Neutrophil (primary cell): Measurements from ENCODE around the gene CDKL2.

Experiments used
- H3K27ac ChIP-seq: fragments of 200-600 bp; sonication (generic); 2 replicates; pipeline ENCODE4 v1.5.1; 2016; ENCODE audit warnings: mild to moderate bottlenecking, moderate library complexity
- H3K27me3 ChIP-seq: fragments of 200-600 bp; sonication (generic); 2 replicates; pipeline ENCODE4 v1.6.0; 2016; ENCODE audit warnings: mild to moderate bottlenecking
- H3K36me3 ChIP-seq: fragments of 200-600 bp; sonication (generic); 2 replicates; pipeline ENCODE4 v1.5.1; 2017
- H3K4me1 ChIP-seq, 2 experiments: fragments of 200-600 bp in 1 of 2; sonication (generic) in 1 of 2; 1 replicate in 1 of 2; 2 replicates in 1 of 2; pipeline versions ENCODE4 v1.5.1 to v1.6.1; 2013 to 2016; ENCODE audit warnings: low read depth in 1 of 2, low read length in 1 of 2, mild to moderate bottlenecking in 1 of 2, moderate library complexity in 1 of 2; ENCODE audit not compliant: control insufficient read depth in 1 of 2, insufficient read depth in 1 of 2
- H3K4me3 ChIP-seq, 2 experiments: fragments of 200-600 bp in 1 of 2; sonication (generic) in 1 of 2; 1 replicate in 1 of 2; 2 replicates in 1 of 2; pipeline ENCODE4 v1.5.1; 2013 to 2016; ENCODE audit warnings: low read depth in 1 of 2, low read length in 1 of 2, mild to moderate bottlenecking in 1 of 2, moderate library complexity in 1 of 2
- H3K9me3 ChIP-seq: fragments of 200-600 bp; sonication (generic); 2 replicates; pipeline ENCODE4 v1.5.1; 2016
- CTCF ChIP-seq: fragments of 200-600 bp; sonication (generic); IDR thresholded peaks from 2 replicates; pipeline ENCODE4 v1.5.1; 2016; ENCODE audit warnings: antibody characterized with exemption

CDKL2 gene

GRCh38 chr4:75605928-75606327 is 24.4 kb downstream of the CDKL2 start:
- no peaks in the 10 kb centered on the region for H3K4me1 ChIP-seq
- no peak overlapping the region for H3K27ac ChIP-seq
- no peaks in the 10 kb centered on the region for H3K27me3 ChIP-seq
- no peaks in the 10 kb centered on the region for H3K9me3 ChIP-seq
- no peak for TF ChIP-seq CTCF
- H3K4me3 ChIP-seq: no peak overlapping the region
- no peaks in the 10 kb centered on the region for H3K36me3 ChIP-seq

GRCh38 chr4:75599647-75600046 is 30.7 kb downstream of the CDKL2 start:
- H3K9me3 ChIP-seq: no peaks in the 10 kb centered on the region
- no peak overlapping the region for H3K4me3 ChIP-seq
- no peak overlapping the region for H3K27ac ChIP-seq
- no peaks in the 10 kb centered on the region for H3K36me3 ChIP-seq
- H3K4me1 ChIP-seq: no peaks in the 10 kb centered on the region
- no peak for TF ChIP-seq CTCF
- no peaks in the 10 kb centered on the region for H3K27me3 ChIP-seq

GRCh38 chr4:75598390-75598789 is 31.9 kb downstream of the CDKL2 start:
- no peak overlapping the region for H3K27ac ChIP-seq
- H3K4me1 ChIP-seq: no peaks in the 10 kb centered on the region
- H3K4me3 ChIP-seq: no peak overlapping the region
- H3K36me3 ChIP-seq: no peaks in the 10 kb centered on the region
- H3K9me3 ChIP-seq: no peaks in the 10 kb centered on the region
- TF ChIP-seq CTCF: no peak
- H3K27me3 ChIP-seq: no peaks in the 10 kb centered on the region

GRCh38 chr4:75596061-75596460 is 34.3 kb downstream of the CDKL2 start:
- Histone ChIP-seq H3K4me1 (no peaks in the 10 kb centered on the region), H3K27ac (no peak overlapping the region), H3K4me3 (no peak overlapping the region), H3K27me3 (no peaks in the 10 kb centered on the region), H3K36me3 (no peaks in the 10 kb centered on the region), H3K9me3 (no peaks in the 10 kb centered on the region)
- no peak for TF ChIP-seq CTCF

- no peak overlapping the region for H3K4me3 ChIP-seq
- no peak for TF ChIP-seq CTCF
- no peak overlapping the region for H3K27ac ChIP-seq
- no peaks in the 10 kb centered on the region for H3K9me3 ChIP-seq
- H3K27me3 ChIP-seq: no peaks in the 10 kb centered on the region
- no peaks in the 10 kb centered on the region for H3K4me1 ChIP-seq
- H3K36me3 ChIP-seq: no peaks in the 10 kb centered on the region
Observed at GRCh38 chr4:75593393-75593792, 36.9 kb downstream of the CDKL2 start.

GRCh38 chr4:75584067-75584466 is 46.3 kb downstream of the CDKL2 start:
- TF ChIP-seq CTCF: no peak
- H3K36me3 ChIP-seq: no peaks in the 10 kb centered on the region

More at GRCh38 chr4:75584067-75584466, 46.3 kb downstream of the CDKL2 start:
- Histone ChIP-seq H3K27ac (no peak overlapping the region), H3K27me3 (no peaks in the 10 kb centered on the region), H3K9me3 (no peaks in the 10 kb centered on the region), H3K4me3 (no peak overlapping the region), H3K4me1 (no peaks in the 10 kb centered on the region)
